PFSK-1 (cell line): Measurements from ENCODE around the gene C19orf38.

Source experiments
- FOXP2 ChIP-seq: optimal IDR thresholded peaks from 2 replicates; pipeline ENCODE3; 2011; ENCODE audit warnings: borderline replicate concordance, control low read depth, inconsistent platforms; ENCODE audit not compliant: insufficient read depth; ENCODE audit errors: extremely low read length, extremely low read depth
- POLR2AphosphoS5 ChIP-seq: IDR thresholded peaks from 2 replicates; pipeline ENCODE4 v1.6.1; 2012; ENCODE audit warnings: low read depth, mild to moderate bottlenecking, control low read depth, low read length, moderate library complexity
- REST ChIP-seq, 2 experiments: IDR thresholded peaks; 2 replicates each; pipeline versions ENCODE4 v1.6.1 to v1.8.0; 2011 to 2012; ENCODE audit warnings: low read depth in 2 of 2, low read length in 2 of 2, control low read depth in 1 of 2, inconsistent platforms in 1 of 2, mild to moderate bottlenecking in 1 of 2, moderate library complexity in 1 of 2; ENCODE audit not compliant: insufficient read depth in 1 of 2
- SIN3A ChIP-seq: IDR thresholded peaks from 2 replicates; pipeline ENCODE4 v1.6.1; 2012; ENCODE audit warnings: mild to moderate bottlenecking, low read length, moderate library complexity, borderline replicate concordance; ENCODE audit not compliant: insufficient read depth
- TAF1 ChIP-seq: IDR thresholded peaks from 2 replicates; pipeline ENCODE4 v1.6.1; 2012; ENCODE audit warnings: low read length, control low read depth, borderline replicate concordance; ENCODE audit not compliant: insufficient read depth

The C19orf38 gene

GRCh38 chr19:10811391-10812111, 36.7 kb upstream of the C19orf38 start:
- no peak for TF ChIP-seq SIN3A
- TF ChIP-seq POLR2AphosphoS5 = no peak
- no peak for TF ChIP-seq TAF1
- no peak for TF ChIP-seq FOXP2
- TF ChIP-seq REST (IDR thresholded peaks at IDR 0.05; ENCODE audit: insufficient read depth in 1 of 2, low read depth in 2 of 2, low read length in 2 of 2) = no peak

- TF ChIP-seq REST (IDR thresholded peaks at IDR 0.05; ENCODE audit: insufficient read depth in 1 of 2, low read depth in 2 of 2, low read length in 2 of 2) (no peak), TAF1 (no peak), FOXP2 (no peak), SIN3A (no peak), POLR2AphosphoS5 (no peak)
Observed at GRCh38 chr19:10812196-10812595, 36.0 kb upstream of the C19orf38 start.

GRCh38 chr19:10812902-10813404, 35.3 kb upstream of the C19orf38 start:
- TF ChIP-seq FOXP2 = peak; percentile 60
- TF ChIP-seq TAF1 = peak; percentile 37; the same call in 1 of the 2 replicates
- TF ChIP-seq SIN3A = peak; percentile 15; the same call in 1 of the 2 replicates
- no peak for TF ChIP-seq REST (IDR thresholded peaks at IDR 0.05; ENCODE audit: insufficient read depth in 1 of 2, low read depth in 2 of 2, low read length in 2 of 2)
- no peak for TF ChIP-seq POLR2AphosphoS5

- TF ChIP-seq SIN3A = no peak
- no peak for TF ChIP-seq TAF1
- TF ChIP-seq FOXP2 = no peak
- TF ChIP-seq REST (IDR thresholded peaks at IDR 0.05; ENCODE audit: insufficient read depth in 1 of 2, low read depth in 2 of 2, low read length in 2 of 2) = no peak
- no peak; the same call in 1 of the 2 replicates for TF ChIP-seq POLR2AphosphoS5
Observed at GRCh38 chr19:10815007-10815536, 33.1 kb upstream of the C19orf38 start.
